Thyroid gland (tissue), 4 donors: ENCODE results near the gene ELOB. TPM values are rescaled to one million over a fixed set of nuclear protein-coding genes. Genes with fewer than 3 reads are reported as not detected.

Experiments
- DNase-seq, 2 donors: peaks; one replicate each; pipeline ENCODE4 v3.0.0-alpha.2; 2019
- H3K27ac ChIP-seq, 3 donors: fragments of 200-600 bp; sonication (generic); 1 replicate in 2 of 3; 2 replicates in 1 of 3; pipeline ENCODE4 v1.5.1; 2016 to 2019; ENCODE audit warnings: mild to moderate bottlenecking in 1 of 3, moderate library complexity in 1 of 3
- H3K27me3 ChIP-seq: fragments of 200-600 bp; sonication (generic); one replicate; pipeline ENCODE4 v1.5.1; 2019
- H3K36me3 ChIP-seq, 2 donors: fragments of 200-600 bp; sonication (generic); one replicate each; pipeline ENCODE4 v1.5.1; 2016 to 2019
- H3K4me1 ChIP-seq, 2 donors: fragments of 200-600 bp; sonication (generic); one replicate each; pipeline ENCODE4 v1.5.1; 2017 to 2019
- H3K4me3 ChIP-seq, 3 donors: fragments of 200-600 bp; sonication (generic); replicated peaks in 1 of 3; 1 replicate in 2 of 3; 2 replicates in 1 of 3; pipeline ENCODE4 v1.5.1; 2016; ENCODE audit warnings: mild to moderate bottlenecking in 1 of 3
- H3K9me3 ChIP-seq: fragments of 200-600 bp; sonication (generic); one replicate; pipeline ENCODE4 v1.5.1; 2017
- POLR2A ChIP-seq, 2 donors: fragments of 450-650 bp; IDR thresholded peaks; one replicate each; pipeline ENCODE4 v1.6.1; 2017; ENCODE audit warnings: antibody characterized with exemption in 2 of 2, mild to moderate bottlenecking in 2 of 2, moderate library complexity in 1 of 2
- WGBS, 2 donors: methylation state at CpG; one replicate each; pipeline ENCODE4 v1.1.5; 2017; 5-methylcytosine and 5-hydroxymethylcytosine counted together
- intact Hi-C: fragments of 100-400 bp; cut with DNase I; formaldehyde crosslinking; loops from one replicate; pipeline ENCODE4 v1.15.1; 2023
- total RNA-seq, 4 donors: library from RNA; depleted of rRNA; stranded (reverse); fragments of >200 nt; gene quantifications; one replicate each; pipeline ENCODE4 v1.2.3, GENCODE V29; 2016
- TF ChIP-seq, protein P1 (sequence below), 6 experiments: fragments of 200-600 bp in 3 of 6; fragments of 450-650 bp in 3 of 6; sonication (generic) in 3 of 6; IDR thresholded peaks; one replicate each; pipeline ENCODE4 v1.5.1; 2016 to 2019; ENCODE audit warnings: antibody characterized with exemption in 6 of 6, mild to moderate bottlenecking in 2 of 6, inconsistent platforms in 1 of 6, moderate library complexity in 1 of 6

The ELOB gene
- total RNA-seq, 4 donors from 2014 or later = 373 to 786 (median 647) TPM

DNA sequence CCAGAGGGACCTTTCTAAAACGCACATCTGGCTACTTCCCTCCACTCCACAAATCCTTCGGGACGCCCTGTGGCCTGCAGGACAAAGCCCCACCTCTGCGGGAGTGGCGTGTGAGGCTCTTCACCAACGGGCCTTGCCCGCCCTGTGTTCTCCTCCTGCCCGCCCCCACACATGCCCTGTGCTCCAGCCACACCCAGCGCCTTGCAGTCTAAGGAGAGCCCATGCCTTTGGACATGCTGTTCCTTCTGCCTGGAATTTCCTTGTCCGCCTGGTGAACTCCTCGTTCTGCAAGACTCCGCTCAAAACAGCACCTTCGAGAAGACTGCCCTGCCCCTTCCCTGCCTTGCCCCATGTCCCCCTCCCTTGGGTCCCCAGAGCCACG is 7.4 kb downstream of the ELOB start:
- Histone ChIP-seq H3K36me3 (peaks cover 84 to 90% of the 10 kb centered on the region in 2 donors), H3K4me3 (no peak overlapping the region), H3K9me3 (no peaks in the 10 kb centered on the region), H3K4me1 (no peaks in the 10 kb centered on the region), H3K27ac (no peak overlapping the region), H3K27me3 (no peaks in the 10 kb centered on the region)
- 81 to 84% methylated on average over 14 of the region's 14 CpGs for WGBS, 2 donors
- intact Hi-C loops = no loop called here
- TF ChIP-seq POLR2A (IDR thresholded peaks at IDR 0.05) = no peak
- TF ChIP-seq, protein P1, sequence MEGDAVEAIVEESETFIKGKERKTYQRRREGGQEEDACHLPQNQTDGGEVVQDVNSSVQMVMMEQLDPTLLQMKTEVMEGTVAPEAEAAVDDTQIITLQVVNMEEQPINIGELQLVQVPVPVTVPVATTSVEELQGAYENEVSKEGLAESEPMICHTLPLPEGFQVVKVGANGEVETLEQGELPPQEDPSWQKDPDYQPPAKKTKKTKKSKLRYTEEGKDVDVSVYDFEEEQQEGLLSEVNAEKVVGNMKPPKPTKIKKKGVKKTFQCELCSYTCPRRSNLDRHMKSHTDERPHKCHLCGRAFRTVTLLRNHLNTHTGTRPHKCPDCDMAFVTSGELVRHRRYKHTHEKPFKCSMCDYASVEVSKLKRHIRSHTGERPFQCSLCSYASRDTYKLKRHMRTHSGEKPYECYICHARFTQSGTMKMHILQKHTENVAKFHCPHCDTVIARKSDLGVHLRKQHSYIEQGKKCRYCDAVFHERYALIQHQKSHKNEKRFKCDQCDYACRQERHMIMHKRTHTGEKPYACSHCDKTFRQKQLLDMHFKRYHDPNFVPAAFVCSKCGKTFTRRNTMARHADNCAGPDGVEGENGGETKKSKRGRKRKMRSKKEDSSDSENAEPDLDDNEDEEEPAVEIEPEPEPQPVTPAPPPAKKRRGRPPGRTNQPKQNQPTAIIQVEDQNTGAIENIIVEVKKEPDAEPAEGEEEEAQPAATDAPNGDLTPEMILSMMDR (IDR thresholded peaks at IDR 0.05) = no peak
- DNase-seq = no peak

DNA sequence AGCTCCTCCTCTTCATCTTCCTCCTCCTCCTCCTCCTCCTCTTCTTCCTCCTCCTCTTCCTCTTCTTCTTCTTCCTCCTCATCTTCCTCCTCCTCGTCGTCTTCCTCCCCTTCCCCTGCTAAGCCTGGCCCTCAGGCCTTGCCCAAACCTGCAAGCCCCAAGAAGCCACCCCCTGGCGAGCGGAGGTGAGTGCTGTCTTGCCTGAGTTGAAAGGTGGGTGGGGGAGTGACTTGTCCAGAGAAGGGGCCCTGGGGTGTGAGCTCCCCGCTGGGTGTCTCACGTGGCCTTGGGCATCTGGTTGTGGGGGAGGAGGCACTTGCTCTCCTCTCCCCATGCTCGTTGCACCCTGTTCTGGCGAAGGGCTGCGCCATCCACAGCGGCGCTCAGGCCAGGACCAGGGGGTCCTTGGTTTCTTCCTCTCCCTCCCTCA is 8.0 kb downstream of the ELOB start:
- no peak overlapping the region for H3K27ac ChIP-seq

DNA sequence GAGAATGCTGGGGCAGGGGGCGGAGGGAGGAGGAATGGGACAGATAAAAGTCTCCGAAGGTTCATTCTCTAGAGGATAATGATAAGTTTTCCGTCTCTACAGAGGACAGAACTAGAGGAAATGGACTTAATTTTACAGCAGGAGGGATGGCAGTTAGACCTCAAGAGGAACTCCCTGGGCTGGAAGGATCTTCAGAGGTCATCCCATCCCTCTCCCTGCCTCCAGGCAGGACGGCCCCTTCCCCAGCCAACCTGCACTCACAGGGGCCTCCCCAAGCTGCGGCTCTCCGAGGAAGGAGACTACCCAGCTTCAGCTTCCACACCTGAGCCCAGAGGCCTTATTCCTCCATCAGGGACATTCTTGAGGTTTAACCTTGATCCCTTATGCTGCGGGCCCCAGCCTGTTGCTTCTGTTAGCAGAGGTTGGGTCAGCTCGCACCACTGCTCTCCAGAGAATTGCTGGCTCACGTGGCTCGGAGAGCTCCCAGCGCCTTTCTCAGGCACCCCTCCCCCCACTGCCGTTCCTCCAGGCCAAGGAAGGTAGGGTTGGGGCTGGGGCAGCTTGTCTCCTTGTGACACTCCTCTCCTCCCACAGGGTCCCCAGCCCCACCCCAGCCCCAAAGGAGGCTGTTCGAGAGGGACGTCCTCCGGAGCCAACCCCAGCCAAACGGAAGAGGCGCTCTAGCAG is 8.5 kb downstream of the ELOB start:
- H3K36me3 ChIP-seq = peaks cover 87 to 90% of the 10 kb centered on the region in 2 donors
- H3K27me3 ChIP-seq = no peaks in the 10 kb centered on the region
- no peak overlapping the region for H3K27ac ChIP-seq
- WGBS, 2 donors = 83 to 86% methylated on average over 17 of the region's 17 CpGs
- H3K4me3 ChIP-seq = no peak overlapping the region
- intact Hi-C loops = no loop called here
- TF ChIP-seq, protein P1 (IDR thresholded peaks at IDR 0.05) = no peak
- no peak for TF ChIP-seq POLR2A (IDR thresholded peaks at IDR 0.05)
- no peaks in the 10 kb centered on the region for H3K9me3 ChIP-seq
- no peaks in the 10 kb centered on the region for H3K4me1 ChIP-seq
- DNase-seq = no peak

More for the DNA sequence above, 8.0 kb downstream of the ELOB start:
- Histone ChIP-seq H3K4me3 (no peak overlapping the region), H3K27me3 (no peaks in the 10 kb centered on the region), H3K9me3 (no peaks in the 10 kb centered on the region), H3K36me3 (peaks cover 84 to 90% of the 10 kb centered on the region in 2 donors), H3K4me1 (no peaks in the 10 kb centered on the region)
- intact Hi-C loops = no loop called here
- WGBS, 2 donors = 89 to 92% methylated on average over 11 of the region's 11 CpGs
- no peak for DNase-seq
- TF ChIP-seq, protein P1 (IDR thresholded peaks at IDR 0.05) = no peak
- no peak for TF ChIP-seq POLR2A (IDR thresholded peaks at IDR 0.05)

DNA sequence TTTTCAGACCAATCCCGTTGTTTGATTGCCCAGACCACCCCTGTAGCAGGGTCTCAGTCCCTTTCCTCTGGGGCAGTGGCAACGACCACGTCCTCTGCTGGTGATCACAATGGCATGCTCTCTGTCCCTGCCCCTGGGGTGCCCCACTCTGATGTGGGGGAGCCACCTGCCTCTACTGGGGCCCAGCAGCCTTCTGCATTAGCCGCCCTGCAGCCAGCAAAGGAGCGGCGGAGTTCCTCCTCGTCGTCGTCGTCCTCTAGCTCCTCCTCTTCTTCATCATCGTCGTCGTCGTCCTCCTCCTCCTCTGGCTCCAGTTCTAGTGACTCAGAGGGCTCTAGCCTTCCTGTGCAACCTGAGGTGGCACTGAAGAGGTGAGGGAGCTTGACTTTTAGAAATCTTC is 9.2 kb downstream of the ELOB start:
- no peak overlapping the region for H3K4me3 ChIP-seq
- TF ChIP-seq, protein P1 (IDR thresholded peaks at IDR 0.05) = no peak
- TF ChIP-seq POLR2A (IDR thresholded peaks at IDR 0.05) = no peak
- 70 to 79% methylated on average over 14 of the region's 14 CpGs for WGBS, 2 donors
- DNase-seq = no peak
- H3K27me3 ChIP-seq = no peaks in the 10 kb centered on the region
- intact Hi-C loops = no loop called here
- H3K27ac ChIP-seq = no peak overlapping the region
- H3K4me1 ChIP-seq = no peaks in the 10 kb centered on the region
- peaks cover 94% of the 10 kb centered on the region in 2 donors for H3K36me3 ChIP-seq
- no peaks in the 10 kb centered on the region for H3K9me3 ChIP-seq

DNA sequence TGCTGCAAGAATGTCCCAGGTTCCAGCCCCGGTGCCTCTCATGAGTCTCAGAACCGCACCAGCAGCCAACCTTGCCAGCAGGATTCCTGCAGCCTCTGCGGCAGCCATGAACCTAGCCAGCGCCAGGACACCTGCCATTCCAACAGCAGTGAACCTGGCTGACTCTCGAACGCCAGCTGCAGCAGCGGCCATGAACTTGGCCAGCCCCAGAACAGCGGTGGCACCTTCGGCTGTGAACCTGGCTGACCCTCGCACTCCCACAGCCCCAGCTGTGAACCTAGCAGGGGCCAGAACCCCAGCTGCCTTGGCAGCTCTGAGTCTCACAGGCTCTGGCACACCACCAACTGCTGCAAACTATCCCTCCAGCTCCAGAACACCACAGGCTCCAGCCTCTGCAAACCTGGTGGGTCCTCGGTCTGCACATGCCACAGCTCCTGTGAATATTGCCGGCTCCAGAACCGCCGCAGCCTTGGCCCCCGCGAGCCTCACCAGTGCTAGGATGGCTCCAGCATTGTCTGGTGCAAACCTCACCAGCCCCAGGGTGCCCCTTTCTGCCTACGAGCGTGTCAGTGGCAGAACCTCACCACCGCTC is 9.8 kb downstream of the ELOB start:
- WGBS, 2 donors = 95% methylated on average over 10 to 17 of the region's 19 CpGs
- Histone ChIP-seq H3K9me3 (no peaks in the 10 kb centered on the region), H3K27ac (no peak overlapping the region), H3K27me3 (no peaks in the 10 kb centered on the region), H3K4me3 (no peak overlapping the region), H3K4me1 (no peaks in the 10 kb centered on the region), H3K36me3 (peaks cover 100% of the 10 kb centered on the region in 2 donors)
- no peak for DNase-seq
- intact Hi-C loops = no loop called here
- TF ChIP-seq, protein P1 (IDR thresholded peaks at IDR 0.05) = no peak
- TF ChIP-seq POLR2A (IDR thresholded peaks at IDR 0.05) = no peak
